BE2C (cell line): ENCODE measurements around the gene MFSD2A.

Experiments
- DNase-seq: peaks from one replicate; pipeline ENCODE4 v3.0.0-alpha.2; 2020
- H3K27me3 ChIP-seq: fragments of 250-450 bp; sonication (Bioruptor Pico); 2 replicates; pipeline ENCODE4 v1.5.1; 2020; ENCODE audit warnings: mild to moderate bottlenecking
- H3K36me3 ChIP-seq: fragments of 250-450 bp; sonication (Bioruptor Pico); 2 replicates; pipeline ENCODE4 v1.5.1; 2020; ENCODE audit warnings: mild to moderate bottlenecking
- H3K4me1 ChIP-seq: fragments of 250-450 bp; sonication (Bioruptor Pico); 2 replicates; pipeline ENCODE4 v1.5.1; 2020
- H3K4me3 ChIP-seq: 2 replicates; pipeline ENCODE4 v1.5.1; 2011; ENCODE audit warnings: low read depth, low read length
- H3K9me3 ChIP-seq: fragments of 250-450 bp; sonication (Bioruptor Pico); 2 replicates; pipeline ENCODE4 v1.5.1; 2020
- TF ChIP-seq, protein P1 (sequence below): IDR thresholded peaks from 2 replicates; pipeline ENCODE4 v1.5.1; 2012; ENCODE audit warnings: mild to moderate bottlenecking, low read depth, low read length

The MFSD2A gene

DNA sequence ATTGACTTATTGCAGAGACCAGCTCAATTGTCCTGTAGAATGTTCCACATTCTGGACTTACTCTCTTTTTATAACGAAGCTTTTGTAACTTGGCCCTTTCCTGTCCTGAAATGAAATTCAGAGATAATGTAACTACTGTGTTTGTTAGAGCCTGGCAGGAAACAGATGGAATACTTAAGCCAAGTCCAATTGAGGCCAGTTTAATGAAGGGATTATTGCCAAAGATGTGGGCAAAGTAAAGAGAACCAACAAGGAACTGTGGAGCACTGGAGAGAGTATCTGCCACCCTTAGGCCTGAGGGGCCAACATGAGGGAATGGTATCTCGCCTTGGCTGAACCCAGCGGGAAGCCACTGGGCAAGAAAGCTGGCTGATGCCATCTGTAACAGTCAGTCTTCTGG, 32.9 kb downstream of the MFSD2A start:
- no peaks in the 10 kb centered on the region for H3K27me3 ChIP-seq
- TF ChIP-seq, protein P1, sequence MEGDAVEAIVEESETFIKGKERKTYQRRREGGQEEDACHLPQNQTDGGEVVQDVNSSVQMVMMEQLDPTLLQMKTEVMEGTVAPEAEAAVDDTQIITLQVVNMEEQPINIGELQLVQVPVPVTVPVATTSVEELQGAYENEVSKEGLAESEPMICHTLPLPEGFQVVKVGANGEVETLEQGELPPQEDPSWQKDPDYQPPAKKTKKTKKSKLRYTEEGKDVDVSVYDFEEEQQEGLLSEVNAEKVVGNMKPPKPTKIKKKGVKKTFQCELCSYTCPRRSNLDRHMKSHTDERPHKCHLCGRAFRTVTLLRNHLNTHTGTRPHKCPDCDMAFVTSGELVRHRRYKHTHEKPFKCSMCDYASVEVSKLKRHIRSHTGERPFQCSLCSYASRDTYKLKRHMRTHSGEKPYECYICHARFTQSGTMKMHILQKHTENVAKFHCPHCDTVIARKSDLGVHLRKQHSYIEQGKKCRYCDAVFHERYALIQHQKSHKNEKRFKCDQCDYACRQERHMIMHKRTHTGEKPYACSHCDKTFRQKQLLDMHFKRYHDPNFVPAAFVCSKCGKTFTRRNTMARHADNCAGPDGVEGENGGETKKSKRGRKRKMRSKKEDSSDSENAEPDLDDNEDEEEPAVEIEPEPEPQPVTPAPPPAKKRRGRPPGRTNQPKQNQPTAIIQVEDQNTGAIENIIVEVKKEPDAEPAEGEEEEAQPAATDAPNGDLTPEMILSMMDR = no peak
- H3K9me3 ChIP-seq = no peaks in the 10 kb centered on the region
- DNase-seq = no peak
- H3K4me1 ChIP-seq = no peaks in the 10 kb centered on the region
- H3K4me3 ChIP-seq = no peak overlapping the region
- H3K36me3 ChIP-seq = no peaks in the 10 kb centered on the region

DNA sequence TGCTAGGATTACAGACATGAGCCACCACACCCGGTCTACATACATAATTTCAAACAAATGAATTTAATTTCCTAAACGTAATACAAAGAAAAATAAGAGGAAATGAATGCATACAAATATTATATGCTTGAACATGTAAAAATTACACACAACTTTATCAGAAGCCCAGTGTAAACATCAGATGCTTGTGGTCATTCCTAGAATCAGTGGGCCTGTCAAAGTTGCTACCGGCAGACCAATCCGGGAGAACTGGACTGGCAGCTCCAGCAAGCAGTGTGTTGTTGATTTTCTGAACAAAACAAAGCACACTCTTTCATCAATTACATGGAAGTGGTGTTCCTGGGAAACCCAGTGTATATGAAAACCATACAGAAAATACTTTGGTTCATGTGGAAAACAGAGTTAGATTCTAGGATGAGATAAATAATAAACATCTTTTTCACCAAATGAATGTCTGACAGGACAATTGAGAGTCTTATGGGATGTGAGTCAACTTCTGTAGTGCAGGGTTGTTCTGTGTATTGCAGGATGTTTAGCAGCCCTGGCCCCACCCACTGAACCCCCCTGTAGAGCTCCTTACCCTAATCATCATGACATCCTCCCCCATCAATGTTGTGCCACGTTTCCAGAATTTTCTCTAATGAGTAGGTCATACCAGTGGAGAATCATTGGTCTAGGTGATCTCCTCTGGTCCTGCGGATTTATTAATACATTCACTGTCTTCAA, 33.8 kb downstream of the MFSD2A start:
- Histone ChIP-seq H3K27me3 (no peaks in the 10 kb centered on the region), H3K9me3 (no peaks in the 10 kb centered on the region), H3K4me1 (no peaks in the 10 kb centered on the region), H3K36me3 (no peaks in the 10 kb centered on the region), H3K4me3 (no peak overlapping the region)
- TF ChIP-seq, protein P1 = no peak
- DNase-seq = no peak

DNA sequence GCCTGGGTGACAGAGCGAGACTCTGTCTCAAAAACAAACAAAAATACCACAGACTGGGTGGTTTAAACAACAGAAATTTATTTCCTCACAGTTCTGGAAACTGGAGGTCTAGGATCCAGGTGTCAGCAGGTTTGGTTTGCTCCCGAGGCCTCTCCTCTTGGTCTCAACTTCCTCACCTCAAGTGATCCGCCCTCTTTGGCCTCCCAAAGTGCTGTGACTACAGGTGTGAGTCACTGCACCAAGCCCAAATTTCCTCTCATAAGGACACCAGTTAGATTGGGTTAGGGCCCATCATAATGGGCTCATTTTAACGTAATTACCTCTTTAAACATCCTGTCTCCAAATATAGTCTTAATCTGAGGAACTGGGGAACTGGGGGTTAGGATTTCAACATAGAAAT, 35.5 kb downstream of the MFSD2A start:
- DNase-seq = no peak
- no peaks in the 10 kb centered on the region for H3K9me3 ChIP-seq
- H3K36me3 ChIP-seq = no peaks in the 10 kb centered on the region
- no peaks in the 10 kb centered on the region for H3K4me1 ChIP-seq
- H3K4me3 ChIP-seq = no peak overlapping the region
- no peaks in the 10 kb centered on the region for H3K27me3 ChIP-seq
- TF ChIP-seq, protein P1 = no peak

DNA sequence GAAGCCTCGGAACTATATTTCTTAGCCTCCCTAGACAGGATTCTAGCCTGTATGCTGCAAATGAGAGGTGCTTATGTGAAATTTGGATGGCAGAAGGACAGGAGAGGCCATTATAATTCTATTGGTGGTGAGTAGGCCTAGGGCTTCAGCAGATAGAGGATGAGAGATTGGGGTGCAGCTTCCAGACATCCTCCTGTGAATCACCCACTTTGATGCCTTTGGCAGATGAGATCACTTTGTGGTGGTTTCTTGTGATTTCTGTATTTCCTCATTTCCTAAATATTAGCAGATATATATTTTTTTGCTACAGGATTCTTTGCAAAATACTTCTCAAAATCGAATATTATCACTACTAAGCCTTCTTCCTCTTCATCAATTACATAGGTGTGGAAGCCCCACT, 37.3 kb downstream of the MFSD2A start:
- H3K4me3 ChIP-seq = no peak overlapping the region
- no peak for DNase-seq
- TF ChIP-seq, protein P1 = no peak
- no peaks in the 10 kb centered on the region for H3K4me1 ChIP-seq
- no peaks in the 10 kb centered on the region for H3K36me3 ChIP-seq
- no peaks in the 10 kb centered on the region for H3K27me3 ChIP-seq
- H3K9me3 ChIP-seq = no peaks in the 10 kb centered on the region

DNA sequence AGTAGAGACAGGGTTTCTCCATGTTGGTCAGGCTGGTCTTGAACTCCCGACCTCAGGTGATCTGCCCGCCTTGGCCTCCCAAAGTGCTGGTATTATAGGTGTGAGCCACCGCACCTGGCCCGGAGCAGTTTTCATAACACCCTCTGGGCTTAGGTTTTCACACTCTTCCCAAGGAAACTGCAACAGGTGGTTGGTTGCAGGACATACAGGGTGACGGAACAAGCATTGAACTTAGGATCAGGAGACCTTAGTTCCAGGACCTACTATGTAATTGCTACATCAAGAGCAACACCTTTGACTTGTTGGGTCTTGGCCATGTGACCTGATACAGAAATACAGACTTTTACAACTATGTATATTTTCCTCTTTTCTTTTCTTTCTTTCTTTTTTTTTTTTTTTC, 37.9 kb downstream of the MFSD2A start:
- H3K4me3 ChIP-seq = no peak overlapping the region
- TF ChIP-seq, protein P1 = no peak
- H3K9me3 ChIP-seq = no peaks in the 10 kb centered on the region
- no peak for DNase-seq
- no peaks in the 10 kb centered on the region for H3K4me1 ChIP-seq
- H3K36me3 ChIP-seq = no peaks in the 10 kb centered on the region
- H3K27me3 ChIP-seq = no peaks in the 10 kb centered on the region

DNA sequence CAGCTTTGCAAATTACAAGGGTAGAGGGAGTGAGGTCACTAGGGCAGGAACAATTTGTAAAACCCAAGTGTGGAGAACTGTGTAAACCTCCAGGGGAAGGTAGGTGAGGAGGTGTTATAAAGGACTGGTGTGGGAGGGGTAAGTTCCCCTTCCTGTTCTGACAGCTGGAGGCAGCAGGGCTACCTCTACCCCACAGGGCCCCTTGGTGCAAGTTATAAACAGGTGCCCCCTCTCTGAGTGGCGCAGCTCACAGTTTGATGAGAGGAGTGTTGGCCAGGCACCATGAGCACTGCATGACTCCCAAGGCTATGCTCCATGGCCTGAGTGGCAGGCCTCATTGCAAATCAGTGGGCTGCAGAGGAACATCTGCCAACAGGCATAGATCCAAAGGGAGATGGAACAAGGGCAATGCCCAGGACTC, 41.0 kb downstream of the MFSD2A start:
- TF ChIP-seq, protein P1 = no peak
- Histone ChIP-seq H3K27me3 (no peaks in the 10 kb centered on the region), H3K4me1 (no peaks in the 10 kb centered on the region), H3K9me3 (no peaks in the 10 kb centered on the region), H3K36me3 (no peaks in the 10 kb centered on the region), H3K4me3 (no peak overlapping the region)
- DNase-seq = no peak
